HT-29 (cell line): ENCODE measurements around the gene ZNF316. TPM values are rescaled to one million over a fixed set of nuclear protein-coding genes. Genes with fewer than 3 reads are reported as not detected.

ENCODE experiments used
- DNase-seq: peaks from one replicate; pipeline ENCODE4 v3.0.0-alpha.2; 2015; ENCODE audit warnings: low spot score
- total RNA-seq: library from RNA; depleted of rRNA; stranded (reverse); fragments of >200 nt; shearing (Covaris generic); gene quantifications from 2 replicates; pipeline ENCODE4 v1.2.3, GENCODE V29; 2014; rRNA removed

ZNF316 gene
- total RNA-seq, result 32.8 and 35.9 TPM in 2 replicates

DNA sequence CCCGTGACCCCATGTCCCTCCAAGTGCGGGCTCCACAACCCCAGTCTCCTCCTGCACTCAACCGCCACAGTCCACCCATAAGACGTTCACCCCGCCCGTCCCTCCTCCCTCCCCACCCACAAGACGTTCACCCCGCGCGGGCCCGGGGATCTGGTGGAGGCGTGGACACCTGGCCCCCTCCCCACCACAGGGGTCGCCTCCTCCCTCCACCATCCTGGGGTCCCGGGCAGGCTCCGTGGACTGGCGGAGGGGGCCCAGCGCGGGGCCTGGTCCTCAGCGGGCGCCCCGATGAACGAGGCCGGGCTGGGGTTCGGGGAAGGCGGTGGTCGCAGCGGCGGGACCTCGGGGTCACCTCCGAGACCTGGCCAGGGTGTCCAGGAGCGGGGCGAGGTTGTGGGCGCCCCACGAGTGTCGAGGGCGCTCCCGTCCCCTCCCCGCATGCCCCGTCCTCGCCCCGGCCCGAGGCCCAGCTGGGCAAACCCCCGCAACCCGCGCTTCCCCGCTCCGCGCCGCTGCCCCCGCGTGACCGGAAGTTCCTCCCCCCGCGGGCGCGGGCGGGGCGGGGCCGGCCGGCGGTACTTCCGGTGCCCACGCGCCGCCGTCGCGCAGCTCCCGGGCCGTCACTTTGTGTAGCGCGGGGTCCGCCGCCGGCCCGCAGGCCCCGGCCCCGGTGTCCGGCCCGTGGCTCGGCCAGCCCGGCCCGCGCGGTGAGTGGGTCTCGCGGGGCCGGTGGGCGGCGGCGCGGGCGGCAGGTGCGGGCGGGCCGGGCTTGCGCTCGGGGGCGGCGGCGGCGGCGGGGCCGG lies at the start of gene ZNF316:
TSS of gene ZNF316 (plus strand) at position 578 of the 803 bp plus-strand sequence. CDS start 5,092 bp downstream, outside the sequence.
- DNase-seq, result peak; percentile 41

- DNase-seq, result no peak
These were observed 48.6 kb upstream of the ZNF316 start for GRCh38 chr7:6588566-6588965.

DNA sequence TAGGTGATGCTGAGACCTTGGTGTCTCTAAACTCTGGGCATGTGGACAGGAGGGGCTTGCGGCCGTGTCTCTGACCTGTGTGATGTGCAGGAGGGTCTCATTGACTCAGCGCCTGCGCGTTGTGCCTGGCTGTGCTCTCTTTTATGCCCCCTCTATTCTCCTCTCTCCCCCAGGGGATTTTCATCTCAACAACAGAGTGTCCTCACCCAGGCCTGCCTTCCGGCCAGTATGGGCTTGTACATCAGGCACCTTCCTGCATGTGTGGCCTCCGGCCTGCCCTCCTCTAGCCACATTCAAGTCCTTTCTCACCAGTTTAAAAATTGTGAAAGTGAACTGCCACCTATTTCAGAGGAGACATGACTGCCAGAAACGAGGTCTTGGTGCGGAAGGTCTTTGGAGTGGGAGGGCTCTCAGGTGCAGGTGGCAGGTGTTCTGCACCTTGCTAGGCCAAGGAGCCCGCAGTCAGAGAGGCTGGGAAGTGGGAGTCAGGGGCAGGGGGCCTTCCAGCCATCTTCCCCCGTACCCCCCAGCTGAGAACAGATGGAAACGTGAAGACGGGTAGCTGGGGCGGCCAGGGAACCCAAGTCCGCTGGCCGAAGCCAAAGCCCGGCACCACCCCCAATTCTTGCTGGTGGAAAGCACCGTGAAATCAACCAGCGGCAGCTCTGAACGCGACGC lies 47.8 kb upstream of the ZNF316 start:
- DNase-seq, result no peak

- peak; percentile 88 for DNase-seq
These were observed 47.1 kb upstream of the ZNF316 start, which contains the start of gene INTS15 for GRCh38 chr7:6589829-6590644. INTS15 (plus strand) TSS chr7:6590021; CDS start chr7:6590284, 263 bp downstream.

DNA sequence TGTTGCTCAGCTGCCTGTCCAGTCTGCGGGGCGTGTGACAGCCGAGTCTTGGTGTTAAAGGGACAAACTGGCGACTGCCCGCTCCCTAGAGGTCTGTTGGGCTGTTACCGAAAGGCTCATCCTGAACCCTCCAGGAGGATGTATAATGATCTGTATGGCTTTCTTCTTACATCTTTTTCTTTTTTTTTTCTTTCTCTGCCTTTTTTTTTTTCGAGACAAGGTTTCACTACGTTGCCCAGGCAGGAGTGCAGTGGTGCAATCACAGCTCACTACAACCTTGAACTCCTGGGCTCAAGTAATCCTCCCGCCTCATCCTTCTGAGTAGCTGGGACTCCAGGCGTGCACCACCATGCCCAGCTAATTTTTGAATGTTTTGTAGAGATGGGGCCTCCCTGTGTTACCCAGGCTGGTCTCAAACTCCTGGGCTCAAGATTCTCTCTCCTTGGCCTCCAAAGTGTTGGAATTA lies 46.4 kb upstream of the ZNF316 start:
- no peak for DNase-seq

- DNase-seq, result no peak
These were observed 37.0 kb upstream of the ZNF316 start for GRCh38 chr7:6600093-6600492.

DNA sequence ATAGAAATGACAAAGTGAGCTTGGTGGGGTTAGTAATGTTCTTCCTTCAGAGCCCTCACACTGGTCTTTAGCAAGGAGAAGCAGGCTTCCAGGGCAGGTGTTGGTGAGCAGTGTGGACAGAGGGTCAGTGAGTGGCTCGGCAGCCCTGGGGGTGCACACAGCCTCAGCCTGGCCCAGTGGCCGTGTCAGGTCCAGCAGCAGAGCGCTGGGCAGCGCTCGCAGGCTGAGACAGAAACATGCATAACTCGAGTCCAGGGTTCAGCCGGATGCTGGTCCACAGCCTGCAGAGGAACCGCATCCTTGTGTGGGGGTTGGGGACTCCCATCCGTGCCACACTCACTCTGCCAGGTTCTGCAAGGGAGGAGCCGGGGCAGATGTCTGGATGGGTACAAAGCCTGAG lies 32.7 kb upstream of the ZNF316 start:
- no peak for DNase-seq

- DNase-seq, result no peak
These were observed 30.1 kb upstream of the ZNF316 start for GRCh38 chr7:6606866-6607583.

DNA sequence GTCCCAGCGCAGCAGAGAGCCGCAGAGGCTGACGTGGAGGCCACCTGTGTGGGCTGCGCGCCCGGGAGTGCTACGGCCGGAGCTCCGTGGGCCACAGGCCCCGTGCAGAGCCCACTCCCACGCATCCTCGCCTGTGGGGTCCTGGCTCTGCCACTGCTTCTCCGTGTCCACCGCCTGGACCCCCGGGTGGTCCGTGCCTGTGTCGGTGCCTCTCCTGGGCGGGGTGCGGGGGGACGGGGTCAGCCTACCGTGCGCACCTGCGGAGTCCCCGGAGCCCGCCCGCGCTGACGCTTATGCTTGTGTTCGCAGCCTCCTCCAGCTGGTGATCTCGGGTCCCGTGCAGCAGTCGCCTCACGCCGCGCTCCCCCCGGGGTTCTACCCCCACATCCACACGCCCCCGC lies 29.5 kb upstream of the ZNF316 start:
- DNase-seq, result no peak

DNA sequence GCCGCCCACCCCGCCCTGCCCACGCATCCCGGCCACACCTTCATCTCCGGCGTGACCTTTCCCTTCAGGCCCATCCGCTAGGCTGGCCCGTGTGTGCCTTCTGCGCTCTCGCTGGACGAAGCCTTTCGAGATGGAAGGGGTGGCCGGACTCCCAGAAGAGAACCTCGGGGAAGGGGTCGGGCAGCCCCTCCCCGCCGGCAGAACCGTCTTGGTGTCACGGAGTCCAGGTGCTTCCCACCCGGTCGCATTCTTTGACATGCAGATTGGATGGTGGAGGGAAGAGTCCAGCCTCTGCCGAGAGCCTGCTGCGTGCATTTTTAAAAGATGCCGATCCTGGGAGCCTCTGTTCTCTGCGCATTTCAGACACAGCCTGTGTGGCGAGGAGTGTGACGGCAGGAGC lies 29.0 kb upstream of the ZNF316 start:
- no peak for DNase-seq

GRCh38 chr7:6608794-6609193 lies 28.3 kb upstream of the ZNF316 start:
- no peak for DNase-seq

GRCh38 chr7:6612819-6613218 lies 24.3 kb upstream of the ZNF316 start:
- no peak for DNase-seq

GRCh38 chr7:6613706-6614105 lies 23.4 kb upstream of the ZNF316 start:
- DNase-seq, result no peak

DNA sequence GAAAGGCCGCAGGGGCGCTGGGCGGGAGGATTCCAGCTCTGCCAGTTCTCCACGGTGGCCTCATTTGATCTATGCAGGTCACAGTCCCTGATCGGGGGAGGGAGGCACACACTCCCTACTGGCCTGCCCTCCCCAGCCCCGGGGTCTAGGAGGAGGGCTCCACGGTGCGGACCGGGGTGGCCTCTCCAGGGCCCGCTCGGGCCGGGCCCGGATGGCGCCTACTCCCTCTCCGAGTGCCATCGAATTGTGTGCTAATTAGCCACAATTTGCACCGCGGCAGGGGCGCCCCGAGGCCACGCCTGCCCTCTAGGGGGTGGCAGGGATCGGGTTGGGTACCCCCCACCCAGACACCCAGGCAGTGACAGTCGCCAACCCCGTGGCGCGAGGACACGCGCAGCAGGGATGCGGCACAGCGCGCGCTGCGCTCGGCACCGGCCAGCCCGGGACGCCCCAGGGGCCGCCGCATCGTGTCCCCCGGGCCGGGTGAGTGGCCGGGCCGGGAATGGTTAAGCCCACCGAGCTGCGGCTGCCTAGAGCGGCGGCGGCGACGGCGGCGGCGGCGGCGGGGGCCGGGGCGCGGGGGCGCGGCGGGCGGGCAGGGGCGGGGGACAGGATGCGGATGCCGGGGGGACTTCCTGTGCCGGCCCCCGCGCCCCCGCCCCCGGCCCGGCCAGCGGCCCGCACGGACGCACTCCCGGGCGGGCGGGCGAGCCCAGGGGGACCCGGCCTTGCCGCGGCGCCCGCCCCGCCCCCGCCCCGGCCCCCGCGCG lies 22.0 kb upstream of the ZNF316 start, which contains the start of gene ZNF853:
TSS of gene ZNF853 (plus strand) at position 658 of the 770 bp plus-strand sequence. CDS start 565 bp downstream, outside the sequence.
- DNase-seq, result no peak

DNA sequence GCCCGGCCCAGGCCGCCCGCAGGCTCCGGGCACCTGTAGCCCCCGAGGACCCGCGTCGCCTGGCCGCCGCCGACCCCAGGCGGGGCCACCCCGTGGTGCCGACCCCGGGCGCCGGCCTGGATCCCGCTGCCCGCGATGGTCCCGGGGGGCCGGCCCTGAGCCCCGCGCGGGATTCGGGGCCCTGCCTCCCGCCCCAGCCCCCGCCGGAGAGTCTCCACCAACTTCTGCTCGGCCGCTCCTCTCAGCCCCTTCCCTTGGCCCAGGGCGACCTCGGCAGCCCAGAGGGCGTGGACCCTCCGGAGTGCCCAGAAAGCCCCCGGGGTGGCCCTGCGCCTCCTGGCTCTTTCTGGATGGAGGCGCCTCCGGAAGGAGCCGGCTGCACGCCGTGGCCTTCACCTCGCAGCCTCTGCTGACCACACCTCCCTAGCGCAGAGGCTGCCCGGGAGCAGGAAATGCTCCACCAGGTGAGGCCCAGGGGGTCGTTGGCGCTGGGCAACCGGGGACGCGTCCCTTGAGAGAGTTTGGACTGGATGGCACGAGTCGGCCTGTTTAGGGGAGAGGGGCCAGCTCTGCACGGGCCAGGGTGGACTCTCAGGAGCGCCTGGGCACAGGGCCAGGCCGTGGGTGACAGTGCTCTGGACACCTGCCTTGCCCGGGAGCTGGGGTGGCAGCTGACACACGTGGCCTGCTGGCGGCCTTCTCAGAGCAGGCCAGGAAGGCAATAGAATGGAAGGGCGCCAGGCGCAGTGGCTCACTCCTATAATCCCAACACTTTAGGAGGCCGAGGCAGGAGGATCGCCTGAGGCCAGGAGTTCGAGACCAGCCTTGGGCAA lies 21.2 kb upstream of the ZNF316 start:
- no peak for DNase-seq

DNA sequence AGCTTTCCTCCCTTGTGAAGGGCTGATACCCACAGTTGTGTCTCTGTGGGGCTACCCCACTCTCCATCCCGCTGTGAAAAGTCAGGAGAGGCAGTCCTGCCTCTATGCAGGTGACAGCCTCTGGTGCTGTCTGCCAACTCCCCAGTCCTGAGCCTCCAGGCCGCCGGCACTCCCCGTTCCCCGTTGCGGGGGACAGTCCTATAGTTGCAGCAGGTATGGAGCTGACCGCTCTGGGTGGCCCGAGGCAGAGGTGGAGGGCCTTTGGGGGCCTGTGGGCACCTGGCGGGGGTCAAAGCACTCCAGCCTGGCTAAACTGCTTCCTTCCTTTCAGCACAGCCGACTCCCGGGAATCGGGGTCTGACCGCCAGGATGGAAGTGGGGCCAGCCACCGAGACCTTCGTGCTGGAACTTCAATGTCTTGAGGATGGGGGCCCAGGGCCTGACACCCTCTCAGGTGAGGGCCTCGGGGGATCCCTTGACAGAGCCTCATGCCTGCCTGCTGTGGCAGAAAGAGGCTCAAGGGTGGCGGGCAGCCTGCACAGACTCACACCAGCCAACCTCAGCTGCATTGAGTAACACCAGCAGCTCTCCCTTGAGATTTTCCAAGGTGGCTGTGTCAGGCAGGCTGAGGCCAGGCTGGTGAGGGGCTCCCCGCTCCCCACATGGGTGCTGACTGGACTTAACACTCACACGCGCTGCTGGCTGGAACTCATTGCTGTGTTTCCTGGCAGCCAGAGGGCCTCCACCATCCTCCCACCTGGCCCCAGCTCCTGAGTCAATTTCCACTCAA lies 20.1 kb upstream of the ZNF316 start:
- no peak for DNase-seq

GRCh38 chr7:6618621-6619020 lies 18.5 kb upstream of the ZNF316 start:
- DNase-seq, result no peak

GRCh38 chr7:6619961-6620360 lies 17.2 kb upstream of the ZNF316 start:
- no peak for DNase-seq
